LNCAP (cell line): ENCODE measurements around the gene PTPRN2.

Experiments used
- CTCF ChIP-seq: fragments of 450-650 bp; IDR thresholded peaks from 2 replicates; pipeline ENCODE4 v1.5.1; 2017; ENCODE audit warnings: mild to moderate bottlenecking

Gene PTPRN2

GRCh38 chr7:158028290-158028941 is 559.2 kb downstream of the PTPRN2 start:
- TF ChIP-seq CTCF = no peak

GRCh38 chr7:158027646-158028045 is 560.0 kb downstream of the PTPRN2 start:
- no peak for TF ChIP-seq CTCF

GRCh38 chr7:158026636-158027265 is 560.9 kb downstream of the PTPRN2 start:
- TF ChIP-seq CTCF = no peak

GRCh38 chr7:158025686-158026600 is 561.7 kb downstream of the PTPRN2 start:
- TF ChIP-seq CTCF = no peak

GRCh38 chr7:158024881-158025280 is 562.7 kb downstream of the PTPRN2 start:
- TF ChIP-seq CTCF = no peak

GRCh38 chr7:158024351-158024715 is 563.3 kb downstream of the PTPRN2 start:
- TF ChIP-seq CTCF = no peak

GRCh38 chr7:158023681-158024350 is 563.8 kb downstream of the PTPRN2 start:
- no peak for TF ChIP-seq CTCF
